GM18951 (cell line): ENCODE measurements around the gene AIMP2.

Experiments used
- POLR2A ChIP-seq: IDR thresholded peaks from 4 replicates; pipeline ENCODE4 v1.6.1; 2011; ENCODE audit warnings: mild to moderate bottlenecking; ENCODE audit not compliant: insufficient read length, insufficient read depth; ENCODE audit errors: extremely low read depth
- in situ Hi-C: fragments of 300-500 bp; cut with MboI; formaldehyde crosslinking; loops from one replicate; pipeline ENCODE4 v1.12.0; 2022; ENCODE audit warnings: low sequenced_read_pairs, mixed read lengths, inconsistent platforms; ENCODE audit not compliant: unreplicated experiment

The AIMP2 gene

DNA sequence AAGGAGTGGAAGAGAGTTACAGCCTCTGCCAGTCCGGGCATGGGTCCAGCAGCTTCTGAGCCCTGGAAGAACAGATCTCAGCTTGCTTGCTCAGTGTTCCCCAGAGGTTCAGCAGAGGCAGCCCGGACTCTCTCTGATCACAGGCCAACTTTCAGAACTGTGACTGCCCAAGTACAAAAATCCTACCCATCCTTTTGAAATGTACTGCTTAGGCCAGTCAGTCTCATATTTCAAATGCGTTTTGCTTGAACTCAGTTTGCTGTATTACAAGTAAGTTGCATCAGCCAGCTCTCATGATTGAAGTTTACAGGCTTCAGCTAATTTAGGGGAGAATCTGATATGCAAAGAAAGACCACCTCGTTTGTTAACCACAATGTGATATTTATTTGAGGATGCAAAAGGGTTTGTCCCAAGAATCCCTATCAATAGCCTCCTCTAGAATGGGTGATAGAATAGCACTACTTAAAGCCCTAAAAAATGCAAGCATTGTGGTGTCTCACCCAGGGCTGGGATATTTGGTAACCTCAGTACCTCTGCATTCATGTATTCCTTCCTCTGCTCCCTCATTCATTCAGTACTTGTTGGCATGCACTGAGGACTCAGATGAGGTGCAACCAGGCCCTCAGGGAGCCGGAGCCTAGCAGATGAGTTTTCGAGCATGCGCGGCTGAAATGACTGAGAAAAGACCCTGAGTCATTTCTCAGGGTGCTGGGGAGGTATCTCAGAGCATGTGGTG, 7.0 kb downstream of the AIMP2 start:
- no peak for TF ChIP-seq POLR2A
- in situ Hi-C loops = no loop called here

GRCh38 chr7:6016653-6016966, 7.5 kb downstream of the AIMP2 start:
- in situ Hi-C loops = no loop called here

DNA sequence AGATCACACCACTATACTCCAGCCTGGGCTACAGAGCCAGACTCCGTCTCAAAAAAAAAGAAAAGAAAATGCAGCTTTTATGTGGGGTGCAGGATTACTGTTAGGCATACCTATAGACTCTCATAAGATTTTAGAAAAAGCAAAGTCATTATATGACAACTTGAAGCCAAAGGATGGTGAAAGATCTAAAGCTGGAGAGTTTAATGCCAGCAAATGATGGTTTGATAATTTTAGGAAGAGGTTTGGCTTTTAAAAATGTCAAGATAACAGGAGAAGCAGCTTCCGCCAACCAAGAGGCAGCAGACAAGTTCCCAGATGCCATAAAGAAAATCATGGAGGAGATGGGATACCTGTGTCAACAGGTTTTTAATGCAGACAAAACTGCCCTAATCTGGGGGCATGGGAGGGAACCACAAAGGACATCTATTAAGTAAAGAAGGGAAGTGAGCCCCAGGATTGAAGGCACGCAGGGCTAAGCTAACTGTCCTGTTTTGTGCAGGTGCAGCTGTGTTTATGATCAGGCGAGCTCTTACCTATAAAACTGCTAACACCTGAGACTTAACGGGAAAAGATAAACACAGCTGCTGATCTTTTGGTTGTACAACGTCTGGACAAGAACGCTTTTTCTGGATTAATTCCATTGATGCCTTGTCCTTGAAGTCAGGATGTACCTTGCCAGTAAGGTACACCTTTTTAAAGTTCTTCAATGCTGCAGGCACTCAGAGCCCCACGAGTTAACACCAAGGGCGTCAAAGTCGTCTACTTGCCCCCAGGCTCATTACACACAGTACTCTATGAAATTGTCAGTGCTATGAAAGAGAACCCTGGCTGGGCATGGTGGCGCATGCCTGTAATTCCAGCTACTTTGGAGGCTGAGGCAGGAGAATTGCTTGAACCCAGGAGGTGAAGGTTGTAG, 11.6 kb downstream of the AIMP2 start:
- no peak for TF ChIP-seq POLR2A
- in situ Hi-C loops = no loop called here

More at GRCh38 chr7:6016653-6016966, 7.5 kb downstream of the AIMP2 start:
- no peak for TF ChIP-seq POLR2A

GRCh38 chr7:6022707-6023106, 13.6 kb downstream of the AIMP2 start:
- in situ Hi-C loops = no loop called here
- no peak for TF ChIP-seq POLR2A

DNA sequence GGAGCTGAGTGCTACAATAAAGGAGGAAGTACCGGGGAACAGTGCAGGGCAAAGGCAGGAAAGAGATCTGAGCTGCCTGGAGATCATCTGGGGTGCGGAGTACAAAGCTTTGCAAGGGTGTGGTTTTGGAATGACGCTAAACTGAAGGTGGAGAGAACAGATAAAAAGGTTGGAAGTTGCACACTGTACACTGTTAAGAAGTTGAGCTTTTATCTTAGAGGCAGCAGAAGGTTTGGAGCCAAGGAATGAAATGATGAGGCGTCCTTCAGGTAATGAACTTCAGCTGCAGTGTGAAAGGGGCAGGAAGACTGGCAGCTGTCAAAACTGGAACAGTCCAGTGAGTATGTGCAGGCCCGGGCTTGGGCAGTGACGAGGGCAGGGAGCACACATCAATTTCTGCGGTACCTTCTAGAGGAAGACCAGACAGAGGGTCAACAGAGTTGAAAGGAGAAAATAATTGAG, 14.9 kb downstream of the AIMP2 start:
- no peak for TF ChIP-seq POLR2A
- in situ Hi-C loops = no loop called here

DNA sequence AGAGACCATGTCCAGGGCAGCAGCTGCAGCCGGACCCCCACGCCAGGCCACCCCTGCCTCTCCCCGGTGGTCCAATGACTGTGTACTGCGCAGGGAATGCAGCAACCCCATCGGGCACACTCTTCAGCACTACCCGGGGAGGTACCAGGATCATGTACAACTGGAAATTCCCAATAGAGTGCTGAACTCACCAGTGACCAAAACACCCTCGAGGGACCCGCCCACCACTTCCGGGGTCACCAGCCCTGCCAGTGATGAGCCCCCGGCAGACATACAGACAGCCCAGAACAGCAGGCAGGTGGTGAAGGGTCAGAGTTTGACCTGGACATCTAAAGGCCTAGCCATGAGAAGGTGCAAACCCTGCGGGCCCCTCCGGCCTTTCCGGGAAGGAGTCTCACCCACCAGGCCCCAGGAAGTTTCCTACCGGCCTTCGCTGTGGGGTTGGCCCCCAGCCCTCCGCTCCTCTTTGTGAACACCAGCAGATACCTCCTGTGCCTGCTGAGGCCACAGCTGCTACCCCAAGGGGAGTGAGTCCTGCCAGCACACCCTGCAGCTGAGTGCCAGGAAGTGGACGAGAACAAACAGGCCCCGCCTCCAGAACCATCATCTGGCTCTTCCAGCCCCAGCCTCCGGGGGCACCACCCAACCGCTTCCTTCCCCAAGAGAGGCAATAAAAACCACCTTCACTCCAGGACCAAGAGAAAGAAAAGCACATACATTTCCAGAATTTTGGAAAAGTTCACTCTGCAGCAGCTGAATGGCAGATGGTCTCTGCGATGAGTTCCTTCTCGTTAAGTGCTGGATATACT, 17.1 kb downstream of the AIMP2 start:
- no peak for TF ChIP-seq POLR2A
- in situ Hi-C loops = no loop called here

DNA sequence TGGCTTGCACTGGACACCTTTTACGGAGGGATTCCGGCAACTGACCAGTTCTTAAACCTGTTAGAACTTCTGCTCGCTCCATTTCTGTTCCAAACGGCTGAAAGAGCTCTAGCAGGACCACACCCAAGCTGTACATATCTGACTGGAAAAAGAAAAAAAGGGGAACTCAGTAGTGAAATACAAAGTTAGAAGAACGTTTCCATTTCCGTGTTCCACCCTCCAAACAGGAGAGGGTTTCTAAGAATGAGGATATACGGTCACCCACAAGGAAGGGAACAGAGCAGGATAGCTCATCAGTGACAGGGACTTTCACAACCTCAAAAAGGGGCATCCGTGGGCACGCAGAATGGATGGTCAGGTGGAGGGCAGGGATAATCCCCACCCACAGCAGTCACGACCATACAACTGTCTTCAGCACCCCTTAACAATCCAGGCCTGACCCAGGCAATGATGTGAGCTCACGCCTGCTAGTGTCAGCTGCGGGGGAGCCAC, 17.8 kb downstream of the AIMP2 start:
- TF ChIP-seq POLR2A = no peak
- in situ Hi-C loops = no loop called here

- no peak for TF ChIP-seq POLR2A
- in situ Hi-C loops = no loop called here
Observed at GRCh38 chr7:6027806-6028365, 18.8 kb downstream of the AIMP2 start.

- in situ Hi-C loops = no loop called here
- TF ChIP-seq POLR2A = no peak
Observed at GRCh38 chr7:6028563-6028962, 19.5 kb downstream of the AIMP2 start.

GRCh38 chr7:6030988-6031387, 21.9 kb downstream of the AIMP2 start, which contains the start of gene ANKRD61:
Gene ANKRD61, plus strand, starts transcription at chr7:6031376. Its CDS starts 0 bp downstream, at chr7:6031376.
- TF ChIP-seq POLR2A = no peak
- in situ Hi-C loops = no loop called here

DNA sequence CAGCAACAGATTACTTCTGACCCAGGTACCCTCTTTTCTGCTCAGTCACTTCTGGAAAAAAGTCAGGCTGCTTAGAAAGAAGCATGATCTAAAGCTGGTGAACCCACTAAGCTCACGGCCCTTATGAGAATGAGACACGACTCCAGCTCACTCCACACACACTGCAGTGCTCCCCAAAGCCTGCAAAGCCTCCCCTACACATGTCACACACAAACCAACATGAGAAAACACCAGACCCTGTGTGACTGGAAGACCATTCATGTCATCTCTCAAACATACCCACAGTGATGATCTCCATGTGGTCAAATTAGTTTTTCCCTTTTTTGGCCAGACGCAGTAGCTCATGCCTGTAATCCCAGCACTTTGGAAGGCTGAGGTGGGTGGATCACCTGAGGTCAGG, 22.5 kb downstream of the AIMP2 start:
- no peak for TF ChIP-seq POLR2A
- in situ Hi-C loops = no loop called here

- in situ Hi-C loops = no loop called here
- no peak for TF ChIP-seq POLR2A
Observed at GRCh38 chr7:6032167-6032566, 23.1 kb downstream of the AIMP2 start.
